Measurements from ENCODE around the gene MED9.
A peak's percentile ranks its signal among the peaks of the same experiment; 100 is the strongest.

Gene MED9

GRCh38 chr17:17491546-17491988, 14.8 kb downstream of the MED9 start:
- DNase-seq (ENCODE audit: low read depth), result no peak

- no peak for DNase-seq (ENCODE audit: low read depth)
Observed at GRCh38 chr17:17492085-17492484, 15.3 kb downstream of the MED9 start.

- DNase-seq (ENCODE audit: low read depth), result no peak
Observed at GRCh38 chr17:17492571-17492970, 15.8 kb downstream of the MED9 start.

- DNase-seq (ENCODE audit: low read depth), result no peak
Observed at GRCh38 chr17:17493249-17493985, 16.6 kb downstream of the MED9 start.

- no peak for DNase-seq (ENCODE audit: low read depth)
Observed at GRCh38 chr17:17493986-17494466, 17.2 kb downstream of the MED9 start.

GRCh38 chr17:17494499-17494869, 17.7 kb downstream of the MED9 start:
- DNase-seq (ENCODE audit: low read depth), result no peak

GRCh38 chr17:17494870-17495535, 18.2 kb downstream of the MED9 start:
- no peak for DNase-seq (ENCODE audit: low read depth)

GRCh38 chr17:17495536-17496188, 18.9 kb downstream of the MED9 start:
- no peak for DNase-seq (ENCODE audit: low read depth)

GRCh38 chr17:17496189-17497064, 19.6 kb downstream of the MED9 start, which contains the start of gene RASD1:
RASD1 (minus strand) TSS chr17:17496395; CDS start chr17:17496181, 214 bp downstream.
- DNase-seq (ENCODE audit: low read depth), result peak; percentile 69

- no peak for DNase-seq (ENCODE audit: low read depth)
Observed at GRCh38 chr17:17497065-17497844, 20.5 kb downstream of the MED9 start.

GRCh38 chr17:17497845-17498520, 21.2 kb downstream of the MED9 start:
- no peak for DNase-seq (ENCODE audit: low read depth)

GRCh38 chr17:17498606-17499301, 22.0 kb downstream of the MED9 start:
- no peak for DNase-seq (ENCODE audit: low read depth)

GRCh38 chr17:17499402-17500145, 22.8 kb downstream of the MED9 start:
- no peak for DNase-seq (ENCODE audit: low read depth)

- DNase-seq (ENCODE audit: low read depth), result no peak
Observed at GRCh38 chr17:17500999-17501605, 24.3 kb downstream of the MED9 start.

- no peak for DNase-seq (ENCODE audit: low read depth)
Observed at GRCh38 chr17:17502741-17503565, 26.2 kb downstream of the MED9 start.

GRCh38 chr17:17503566-17504130, 26.8 kb downstream of the MED9 start:
- DNase-seq (ENCODE audit: low read depth), result no peak

GRCh38 chr17:17504341-17505140, 27.7 kb downstream of the MED9 start:
- no peak for DNase-seq (ENCODE audit: low read depth)
